ENCODE results near the gene RNPS1. TPM values are rescaled to one million over a fixed set of nuclear protein-coding genes. Genes with fewer than 3 reads are reported as not detected.

Gene RNPS1
- total RNA-seq, 2 donors from 2014 or later: 108 to 154 TPM

GRCh38 chr16:2207872-2208271, 60.1 kb downstream of the RNPS1 start:
- H3K4me3 ChIP-seq: no peak overlapping the region
- no peak overlapping the region for H3K9ac ChIP-seq (ENCODE audit: low read depth in 2 of 2, low read length in 2 of 2)
- TF ChIP-seq CTCF (IDR thresholded peaks at IDR 0.05): no peak
- DNase-seq: no peak
- intact Hi-C loops (cut with DNase I): loop anchor here (10.0 kb wide), 1 partner anchor 307 kb away; the partner anchor contains the start of gene ATP6V0C
- H3K4me1 ChIP-seq: peaks cover 20% of the 10 kb centered on the region
- no peaks in the 10 kb centered on the region for H3K27me3 ChIP-seq
- no peaks in the 10 kb centered on the region for H3K9me3 ChIP-seq
- peaks cover 8% of the 10 kb centered on the region for H3K36me3 ChIP-seq
- no peak overlapping the region for H3K27ac ChIP-seq

GRCh38 chr16:2206780-2207433, 61.0 kb downstream of the RNPS1 start:
- intact Hi-C loops (cut with DNase I): loop anchor here (10.0 kb wide), 1 partner anchor 308 kb away; the partner anchor contains the start of gene ATP6V0C
- Histone ChIP-seq H3K36me3 (peaks cover 8% of the 10 kb centered on the region), H3K9me3 (no peaks in the 10 kb centered on the region), H3K27ac (no peak overlapping the region), H3K4me3 (no peak overlapping the region), H3K4me1 (peaks cover 12% of the 10 kb centered on the region), H3K9ac (ENCODE audit: low read depth in 2 of 2, low read length in 2 of 2) (no peak overlapping the region), H3K27me3 (no peaks in the 10 kb centered on the region)
- TF ChIP-seq CTCF (IDR thresholded peaks at IDR 0.05): no peak
- no peak for DNase-seq

GRCh38 chr16:2206420-2206779, 61.5 kb downstream of the RNPS1 start:
- no peak for DNase-seq
- H3K27me3 ChIP-seq: no peaks in the 10 kb centered on the region
- TF ChIP-seq CTCF (IDR thresholded peaks at IDR 0.05): no peak
- H3K27ac ChIP-seq: no peak overlapping the region
- H3K9me3 ChIP-seq: no peaks in the 10 kb centered on the region
- peaks cover 12% of the 10 kb centered on the region for H3K4me1 ChIP-seq
- H3K36me3 ChIP-seq: peaks cover 8% of the 10 kb centered on the region
- peak overlapping the region; percentile 66 to 82 for H3K9ac ChIP-seq (ENCODE audit: low read depth in 2 of 2, low read length in 2 of 2)
- intact Hi-C loops (cut with DNase I): loop anchor here (10.0 kb wide), 1 partner anchor 308 kb away; the partner anchor contains the start of gene ATP6V0C
- peak overlapping the region; percentile 58 for H3K4me3 ChIP-seq

- Histone ChIP-seq H3K4me1 (peaks cover 12% of the 10 kb centered on the region), H3K27ac (peak overlapping the region; percentile 92), H3K9ac (ENCODE audit: low read depth in 2 of 2, low read length in 2 of 2) (peak overlapping the region; percentile 66 to 82), H3K36me3 (peaks cover 8% of the 10 kb centered on the region), H3K4me3 (peak overlapping the region; percentile 58), H3K9me3 (no peaks in the 10 kb centered on the region), H3K27me3 (no peaks in the 10 kb centered on the region)
- TF ChIP-seq CTCF (IDR thresholded peaks at IDR 0.05): no peak
- DNase-seq: no peak
- intact Hi-C loops (cut with DNase I): loop anchor here (10.0 kb wide), 1 partner anchor 309 kb away; the partner anchor contains the start of gene ATP6V0C
Measured at GRCh38 chr16:2205967-2206313, 62.0 kb downstream of the RNPS1 start.

GRCh38 chr16:2205104-2205966, 62.6 kb downstream of the RNPS1 start, which contains the start of gene MLST8:
Gene MLST8 (plus strand): TSS chr16:2205454. CDS start chr16:2206086, 632 bp downstream.
- H3K9me3 ChIP-seq: no peaks in the 10 kb centered on the region
- peaks cover 12% of the 10 kb centered on the region for H3K4me1 ChIP-seq
- peak within 1 kb of the TSS; percentile 92 for H3K27ac ChIP-seq
- peaks cover 8% of the 10 kb centered on the region for H3K36me3 ChIP-seq
- intact Hi-C loops (cut with DNase I): loop anchor here (10.0 kb wide), 1 partner anchor 309 kb away; the partner anchor contains the start of gene ATP6V0C
- peak within 1 kb of the TSS; percentile 58 for H3K4me3 ChIP-seq
- H3K27me3 ChIP-seq: no peaks in the 10 kb centered on the region
- DNase-seq: peak; percentile 83
- peak within 1 kb of the TSS; percentile 81 to 82 for H3K9ac ChIP-seq (ENCODE audit: low read depth in 2 of 2, low read length in 2 of 2)
- no peak for TF ChIP-seq CTCF (IDR thresholded peaks at IDR 0.05)
